ENCODE results near the gene ADAMTS5. TPM values are rescaled to one million over a fixed set of nuclear protein-coding genes. Genes with fewer than 3 reads are reported as not detected.

Gene ADAMTS5
- total RNA-seq, 4 donors from 2014 or later = 7.8 to 9.3 (median 8.7) TPM

DNA sequence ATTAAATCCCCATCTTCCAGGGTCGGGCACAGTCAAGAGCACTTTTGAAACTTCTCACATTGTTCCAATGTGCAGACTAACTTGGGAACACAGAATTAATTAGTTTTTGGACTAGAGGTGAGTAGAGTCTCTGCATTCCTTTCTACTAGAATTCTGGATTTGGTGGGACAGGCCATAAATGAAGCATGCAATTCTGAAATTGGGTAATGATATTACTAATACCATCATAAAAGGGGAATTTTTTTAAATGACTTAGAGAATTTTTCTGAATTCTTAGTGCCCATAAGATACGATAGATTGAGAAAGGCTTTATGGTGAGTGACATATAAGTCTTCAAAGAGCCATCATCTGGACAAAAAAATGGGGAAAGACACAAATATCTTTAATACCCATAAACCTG, 41.8 kb downstream of the ADAMTS5 start:
- intact Hi-C loops (cut with DNase I; ENCODE audit: low total_unique reads) = no loop called here
- 78 to 87% methylated on average over 2 of the region's 2 CpGs for WGBS, 2 donors
- no peak for TF ChIP-seq POLR2A (IDR thresholded peaks at IDR 0.05)
- TF ChIP-seq, protein P1, sequence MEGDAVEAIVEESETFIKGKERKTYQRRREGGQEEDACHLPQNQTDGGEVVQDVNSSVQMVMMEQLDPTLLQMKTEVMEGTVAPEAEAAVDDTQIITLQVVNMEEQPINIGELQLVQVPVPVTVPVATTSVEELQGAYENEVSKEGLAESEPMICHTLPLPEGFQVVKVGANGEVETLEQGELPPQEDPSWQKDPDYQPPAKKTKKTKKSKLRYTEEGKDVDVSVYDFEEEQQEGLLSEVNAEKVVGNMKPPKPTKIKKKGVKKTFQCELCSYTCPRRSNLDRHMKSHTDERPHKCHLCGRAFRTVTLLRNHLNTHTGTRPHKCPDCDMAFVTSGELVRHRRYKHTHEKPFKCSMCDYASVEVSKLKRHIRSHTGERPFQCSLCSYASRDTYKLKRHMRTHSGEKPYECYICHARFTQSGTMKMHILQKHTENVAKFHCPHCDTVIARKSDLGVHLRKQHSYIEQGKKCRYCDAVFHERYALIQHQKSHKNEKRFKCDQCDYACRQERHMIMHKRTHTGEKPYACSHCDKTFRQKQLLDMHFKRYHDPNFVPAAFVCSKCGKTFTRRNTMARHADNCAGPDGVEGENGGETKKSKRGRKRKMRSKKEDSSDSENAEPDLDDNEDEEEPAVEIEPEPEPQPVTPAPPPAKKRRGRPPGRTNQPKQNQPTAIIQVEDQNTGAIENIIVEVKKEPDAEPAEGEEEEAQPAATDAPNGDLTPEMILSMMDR (IDR thresholded peaks at IDR 0.05) = no peak
- H3K4me3 ChIP-seq (ENCODE audit: low read depth, poor library complexity, severe bottlenecking) = no peak overlapping the region
- no peak for DNase-seq (ENCODE audit: low spot score in 2 of 2)

DNA sequence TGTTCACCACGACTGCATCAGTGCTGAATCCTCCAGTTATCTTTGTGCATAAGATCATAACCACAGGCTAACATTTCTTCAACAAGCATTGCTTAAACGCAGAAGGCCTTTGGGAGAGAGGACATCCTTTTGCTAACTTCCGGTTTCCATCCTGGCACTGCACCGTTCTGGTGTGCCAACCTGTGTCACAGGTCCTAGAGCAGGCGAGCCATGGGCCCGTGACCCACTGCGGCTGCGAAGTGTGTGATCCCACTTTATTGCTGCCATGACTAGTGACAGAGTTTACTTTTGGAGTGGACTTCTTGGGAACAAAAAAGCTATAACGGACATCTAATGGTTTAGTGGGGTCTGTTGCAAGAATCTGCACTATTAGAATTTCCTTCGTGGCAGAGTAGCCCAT, 42.9 kb downstream of the ADAMTS5 start:
- WGBS, 2 donors = 93 to 95% methylated on average over 10 of the region's 10 CpGs
- DNase-seq (ENCODE audit: low spot score in 2 of 2) = no peak
- TF ChIP-seq, protein P1 (IDR thresholded peaks at IDR 0.05) = no peak
- TF ChIP-seq POLR2A (IDR thresholded peaks at IDR 0.05) = no peak
- intact Hi-C loops (cut with DNase I; ENCODE audit: low total_unique reads) = no loop called here
- no peak overlapping the region for H3K4me3 ChIP-seq (ENCODE audit: low read depth, poor library complexity, severe bottlenecking)

DNA sequence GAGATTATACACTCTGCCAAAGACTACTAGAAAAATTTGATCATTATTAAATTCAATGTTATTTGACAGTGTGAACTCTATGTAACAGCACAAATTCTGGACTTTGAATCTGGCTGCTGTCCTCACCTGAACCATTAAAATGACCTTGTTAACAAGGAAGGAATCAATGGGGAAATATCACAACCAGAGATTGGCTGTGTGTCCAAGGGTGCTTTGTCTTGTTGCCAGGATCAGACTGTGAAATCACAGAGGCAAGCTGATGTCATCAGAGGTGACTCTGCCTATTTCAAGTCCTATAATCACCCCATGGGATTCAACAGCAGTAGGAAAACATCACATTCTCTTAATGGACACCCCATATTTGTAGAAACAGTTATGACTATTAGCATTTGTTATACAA, 46.8 kb downstream of the ADAMTS5 start:
- intact Hi-C loops (cut with DNase I; ENCODE audit: low total_unique reads) = no loop called here
- DNase-seq (ENCODE audit: low spot score in 2 of 2) = no peak
- no peak for TF ChIP-seq POLR2A (IDR thresholded peaks at IDR 0.05)
- TF ChIP-seq, protein P1 (IDR thresholded peaks at IDR 0.05) = no peak
- no peak overlapping the region for H3K4me3 ChIP-seq (ENCODE audit: low read depth, poor library complexity, severe bottlenecking)

DNA sequence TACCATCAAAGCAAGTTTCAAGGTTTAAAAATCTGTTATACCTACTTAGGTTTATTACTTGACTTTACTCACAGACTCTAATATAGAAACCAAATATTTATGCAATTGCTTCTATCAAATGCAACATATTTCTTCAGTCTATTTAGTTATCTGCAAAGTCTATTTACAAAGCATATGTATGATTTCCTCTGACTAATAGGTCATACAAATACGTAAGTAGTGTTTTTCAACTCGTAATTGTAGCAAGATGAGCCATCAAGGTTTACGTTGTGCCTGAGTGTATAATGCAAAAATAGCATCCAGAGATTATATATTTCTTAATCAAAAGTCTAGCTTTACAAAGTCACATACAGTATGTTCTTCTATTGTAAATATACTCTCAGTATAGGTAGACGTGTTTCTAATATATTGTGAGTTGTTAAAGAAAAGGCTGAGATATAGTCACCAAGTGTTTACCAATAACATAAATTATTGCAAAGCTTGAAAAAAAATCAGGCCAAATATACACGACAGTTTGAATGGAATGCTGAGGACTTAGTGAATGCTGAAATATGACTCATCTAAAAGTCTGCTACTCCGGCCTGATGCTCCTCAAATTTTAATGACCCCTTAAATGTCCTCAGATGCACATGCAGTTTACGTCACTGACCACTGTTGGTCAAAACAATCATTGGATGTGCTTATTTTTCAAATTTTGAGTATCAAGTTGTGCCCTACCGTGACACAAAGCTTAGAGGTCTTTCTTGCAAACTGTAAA, 48.4 kb downstream of the ADAMTS5 start:
- 77% methylated on average over 8 of the region's 8 CpGs for WGBS, 2 donors
- H3K4me3 ChIP-seq (ENCODE audit: low read depth, poor library complexity, severe bottlenecking) = no peak overlapping the region
- intact Hi-C loops (cut with DNase I; ENCODE audit: low total_unique reads) = no loop called here
- DNase-seq (ENCODE audit: low spot score in 2 of 2) = no peak
- no peak for TF ChIP-seq POLR2A (IDR thresholded peaks at IDR 0.05)
- TF ChIP-seq, protein P1 (IDR thresholded peaks at IDR 0.05) = no peak

DNA sequence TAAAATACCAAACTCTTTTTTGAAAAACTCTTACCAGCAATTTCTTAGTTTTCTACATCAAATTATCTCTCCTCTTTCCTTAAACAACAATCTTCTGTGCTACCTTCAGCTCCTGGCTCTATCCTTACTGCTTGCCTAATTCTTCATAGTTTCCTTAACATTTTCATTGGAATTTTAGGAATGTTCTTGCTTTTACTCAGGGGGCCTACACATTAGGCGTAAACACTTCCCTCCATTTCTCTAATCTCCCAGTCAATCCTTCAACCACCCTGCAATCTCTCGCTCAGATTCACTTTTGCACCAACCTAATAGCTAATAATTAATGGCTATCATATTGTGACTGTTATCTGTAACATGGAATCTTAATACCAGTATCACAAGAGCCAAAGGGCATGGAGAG, 50.1 kb downstream of the ADAMTS5 start:
- intact Hi-C loops (cut with DNase I; ENCODE audit: low total_unique reads) = no loop called here
- H3K4me3 ChIP-seq (ENCODE audit: low read depth, poor library complexity, severe bottlenecking) = no peak overlapping the region
- TF ChIP-seq, protein P1 (IDR thresholded peaks at IDR 0.05) = no peak
- no peak for TF ChIP-seq POLR2A (IDR thresholded peaks at IDR 0.05)
- 92 to 98% methylated on average over 2 of the region's 2 CpGs for WGBS, 2 donors
- no peak for DNase-seq (ENCODE audit: low spot score in 2 of 2)

DNA sequence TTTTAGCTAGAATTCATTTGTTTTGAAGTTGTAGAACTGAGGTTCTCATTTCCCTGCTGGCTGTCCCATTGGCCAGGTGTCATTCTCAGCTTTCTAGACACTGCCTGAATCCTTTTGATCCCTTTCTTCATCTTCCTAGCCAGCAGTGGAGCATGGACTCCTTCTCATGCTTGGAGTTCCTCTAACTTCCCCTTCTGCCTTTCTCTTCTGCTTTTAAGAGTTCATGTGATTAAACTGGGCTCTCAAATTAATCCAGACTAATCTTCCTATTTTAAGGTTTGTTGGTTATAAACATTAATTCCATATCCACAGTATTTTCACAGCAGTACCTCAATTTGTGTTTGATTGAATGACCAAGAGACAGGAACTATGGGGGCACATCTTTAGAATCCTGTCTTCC, 52.3 kb downstream of the ADAMTS5 start:
- no peak for DNase-seq (ENCODE audit: low spot score in 2 of 2)
- no peak overlapping the region for H3K4me3 ChIP-seq (ENCODE audit: low read depth, poor library complexity, severe bottlenecking)
- no peak for TF ChIP-seq POLR2A (IDR thresholded peaks at IDR 0.05)
- TF ChIP-seq, protein P1 (IDR thresholded peaks at IDR 0.05) = no peak
- intact Hi-C loops (cut with DNase I; ENCODE audit: low total_unique reads) = no loop called here
